ENCODE data around the gene RP2. TPM values are rescaled to one million over a fixed set of nuclear protein-coding genes. Genes with fewer than 3 reads are reported as not detected.
A peak's percentile ranks its signal among the peaks of the same experiment; 100 is the strongest.

RP2 gene
- total and polyA plus RNA-seq, 4 donors: 3.2 to 11.5 (median 7.3) TPM

DNA sequence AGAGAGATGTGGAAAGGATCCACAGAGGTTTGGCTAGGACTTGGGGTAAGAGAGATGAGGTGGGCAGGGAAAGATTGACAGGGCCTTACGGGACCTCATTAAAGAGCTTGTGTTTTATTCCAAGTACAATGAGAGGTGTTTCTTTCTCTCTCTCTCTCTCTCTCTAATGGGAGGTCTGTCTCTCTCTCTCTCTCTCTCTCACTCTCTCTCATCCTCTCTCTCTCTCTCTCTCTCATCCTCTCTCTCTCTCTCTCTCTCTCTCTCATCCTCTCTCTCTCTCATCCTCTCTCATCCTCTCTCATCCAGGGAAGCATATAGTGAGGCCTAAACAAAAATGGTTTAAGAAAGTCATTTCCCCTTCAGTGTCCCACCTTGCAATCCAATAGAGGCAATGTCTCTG lies 80.8 kb downstream of the RP2 start (continued):
- no peak for TF ChIP-seq EGR1 (IDR thresholded peaks at IDR 0.05; ENCODE audit: low read depth in 2 of 2)
- TF ChIP-seq RXRA (IDR thresholded peaks at IDR 0.05): no peak
- TF ChIP-seq, protein P1, sequence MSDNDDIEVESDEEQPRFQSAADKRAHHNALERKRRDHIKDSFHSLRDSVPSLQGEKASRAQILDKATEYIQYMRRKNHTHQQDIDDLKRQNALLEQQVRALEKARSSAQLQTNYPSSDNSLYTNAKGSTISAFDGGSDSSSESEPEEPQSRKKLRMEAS (IDR thresholded peaks at IDR 0.05): no peak
- no peak for TF ChIP-seq GABPA (IDR thresholded peaks at IDR 0.05 in 1 of 2, conservative IDR thresholded peaks at IDR 0.05 in 1 of 2)
- TF ChIP-seq FOXA2 (IDR thresholded peaks at IDR 0.05): no peak

- WGBS: 27% methylated on average over 1 of the region's 1 CpG
- peak; percentile 12 to 51 for TF ChIP-seq HNF4A (conservative IDR thresholded peaks at IDR 0.05)
- TF ChIP-seq HNF4G (IDR thresholded peaks at IDR 0.05): no peak
- peak; percentile 89 for TF ChIP-seq FOXA2 (IDR thresholded peaks at IDR 0.05)
- TF ChIP-seq JUND (IDR thresholded peaks at IDR 0.05): peak in 1 of 2 donors; percentile 42
- TF ChIP-seq, protein P2, sequence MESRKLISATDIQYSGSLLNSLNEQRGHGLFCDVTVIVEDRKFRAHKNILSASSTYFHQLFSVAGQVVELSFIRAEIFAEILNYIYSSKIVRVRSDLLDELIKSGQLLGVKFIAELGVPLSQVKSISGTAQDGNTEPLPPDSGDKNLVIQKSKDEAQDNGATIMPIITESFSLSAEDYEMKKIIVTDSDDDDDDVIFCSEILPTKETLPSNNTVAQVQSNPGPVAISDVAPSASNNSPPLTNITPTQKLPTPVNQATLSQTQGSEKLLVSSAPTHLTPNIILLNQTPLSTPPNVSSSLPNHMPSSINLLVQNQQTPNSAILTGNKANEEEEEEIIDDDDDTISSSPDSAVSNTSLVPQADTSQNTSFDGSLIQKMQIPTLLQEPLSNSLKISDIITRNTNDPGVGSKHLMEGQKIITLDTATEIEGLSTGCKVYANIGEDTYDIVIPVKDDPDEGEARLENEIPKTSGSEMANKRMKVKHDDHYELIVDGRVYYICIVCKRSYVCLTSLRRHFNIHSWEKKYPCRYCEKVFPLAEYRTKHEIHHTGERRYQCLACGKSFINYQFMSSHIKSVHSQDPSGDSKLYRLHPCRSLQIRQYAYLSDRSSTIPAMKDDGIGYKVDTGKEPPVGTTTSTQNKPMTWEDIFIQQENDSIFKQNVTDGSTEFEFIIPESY (IDR thresholded peaks at IDR 0.05): no peak
- no peak for TF ChIP-seq NR2F2 (IDR thresholded peaks at IDR 0.05)
- peak; percentile 37 for TF ChIP-seq YY1 (IDR thresholded peaks at IDR 0.05)
- TF ChIP-seq RXRA (IDR thresholded peaks at IDR 0.05): peak; percentile 10 to 60
- no peak for TF ChIP-seq EGR1 (IDR thresholded peaks at IDR 0.05; ENCODE audit: low read depth in 2 of 2)
- TF ChIP-seq REST (IDR thresholded peaks at IDR 0.05): no peak
- peak; percentile 72 for TF ChIP-seq FOXA1 (IDR thresholded peaks at IDR 0.05)
- TF ChIP-seq, protein P3, sequence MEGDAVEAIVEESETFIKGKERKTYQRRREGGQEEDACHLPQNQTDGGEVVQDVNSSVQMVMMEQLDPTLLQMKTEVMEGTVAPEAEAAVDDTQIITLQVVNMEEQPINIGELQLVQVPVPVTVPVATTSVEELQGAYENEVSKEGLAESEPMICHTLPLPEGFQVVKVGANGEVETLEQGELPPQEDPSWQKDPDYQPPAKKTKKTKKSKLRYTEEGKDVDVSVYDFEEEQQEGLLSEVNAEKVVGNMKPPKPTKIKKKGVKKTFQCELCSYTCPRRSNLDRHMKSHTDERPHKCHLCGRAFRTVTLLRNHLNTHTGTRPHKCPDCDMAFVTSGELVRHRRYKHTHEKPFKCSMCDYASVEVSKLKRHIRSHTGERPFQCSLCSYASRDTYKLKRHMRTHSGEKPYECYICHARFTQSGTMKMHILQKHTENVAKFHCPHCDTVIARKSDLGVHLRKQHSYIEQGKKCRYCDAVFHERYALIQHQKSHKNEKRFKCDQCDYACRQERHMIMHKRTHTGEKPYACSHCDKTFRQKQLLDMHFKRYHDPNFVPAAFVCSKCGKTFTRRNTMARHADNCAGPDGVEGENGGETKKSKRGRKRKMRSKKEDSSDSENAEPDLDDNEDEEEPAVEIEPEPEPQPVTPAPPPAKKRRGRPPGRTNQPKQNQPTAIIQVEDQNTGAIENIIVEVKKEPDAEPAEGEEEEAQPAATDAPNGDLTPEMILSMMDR (IDR thresholded peaks at IDR 0.05; ENCODE audit: low read depth, low read length, missing input control): no peak
- TF ChIP-seq SP1 (IDR thresholded peaks at IDR 0.05): no peak
- no peak for TF ChIP-seq TAF1 (conservative IDR thresholded peaks at IDR 0.05)
- TF ChIP-seq, protein P1 (IDR thresholded peaks at IDR 0.05): no peak
- no peak for TF ChIP-seq ATF3 (IDR thresholded peaks at IDR 0.05)
- TF ChIP-seq RAD21 (IDR thresholded peaks at IDR 0.05): no peak
- TF ChIP-seq GABPA (IDR thresholded peaks at IDR 0.05 in 1 of 2, conservative IDR thresholded peaks at IDR 0.05 in 1 of 2): no peak
- Histone ChIP-seq H3K9ac (ENCODE audit: low read depth in 1 of 2, low read length in 2 of 2) (no peak overlapping the region), H3K4me3 (ENCODE audit: low read depth in 1 of 3, low read length in 3 of 3) (no peak overlapping the region), H3K36me3 (ENCODE audit: control insufficient read depth in 4 of 4, insufficient read depth in 3 of 4, low read depth in 1 of 4, low read length in 3 of 4) (no peaks in the 10 kb centered on the region), H3K27ac (ENCODE audit: low read depth in 1 of 2, low read length in 2 of 2) (no peak overlapping the region), H3K27me3 (ENCODE audit: control insufficient read depth in 4 of 4, insufficient read depth in 4 of 4, low read length in 3 of 4) (no peaks in the 10 kb centered on the region), H3K9me3 (ENCODE audit: control insufficient read depth in 4 of 4, low read length in 3 of 4) (peaks cover 0 to 3% (median 0%) of the 10 kb centered on the region in 4 donors), H3K4me1 (ENCODE audit: control insufficient read depth in 4 of 4, insufficient read depth in 4 of 4, low read length in 3 of 4) (peaks cover 4 to 15% (median 5%) of the 10 kb centered on the region in 4 donors)
- no peak for DNase-seq (ENCODE audit: low spot score)
These were observed 81.6 kb downstream of the RP2 start for GRCh38 chrX:46918434-46918833.
